Fibroblast of the aortic adventitia (primary cell): Measurements from ENCODE around the gene NAV1. TPM values are rescaled to one million over a fixed set of nuclear protein-coding genes. Genes with fewer than 3 reads are reported as not detected.

Experiments used
- DNase-seq: peaks from one replicate; pipeline ENCODE4 v3.0.0-alpha.2; 2010; ENCODE audit warnings: low read depth
- H3K4me3 ChIP-seq: 2 replicates; pipeline ENCODE4 v1.5.1; 2011; ENCODE audit warnings: low read depth, mild to moderate bottlenecking, control low read depth, low read length, moderate library complexity
- total RNA-seq: library from RNA; depleted of rRNA; stranded (reverse); fragments of >200 nt; gene quantifications from 2 replicates; pipeline ENCODE4 v1.2.3, GENCODE V29; 2012; ENCODE audit warnings: low replicate concordance
- TF ChIP-seq, protein P1 (sequence below): IDR thresholded peaks from 2 replicates; pipeline ENCODE4 v1.5.1; 2011; ENCODE audit warnings: mild to moderate bottlenecking, low read length, control low read depth, inconsistent platforms; ENCODE audit not compliant: insufficient read depth

The NAV1 gene
- total RNA-seq, 1 donor = 136 TPM

DNA sequence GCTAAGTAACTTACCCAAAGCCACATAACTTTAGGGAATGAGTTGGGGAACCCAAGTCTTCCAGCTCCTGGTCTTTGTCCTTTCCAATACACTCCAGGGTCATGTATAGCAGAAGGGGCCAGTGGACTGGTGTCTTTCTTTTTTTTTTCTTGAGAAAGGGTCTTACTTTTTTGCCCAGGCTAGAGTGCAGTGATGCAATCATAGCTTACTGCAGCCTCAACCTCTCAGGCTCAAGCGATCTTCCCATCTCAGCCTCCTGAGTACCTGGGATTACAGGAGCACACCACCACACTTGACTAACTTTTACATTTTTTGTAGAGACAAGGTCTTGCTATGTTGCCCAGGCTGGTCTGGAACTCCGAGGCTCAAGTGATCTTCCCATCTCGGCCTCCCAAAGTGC lies 12.2 kb downstream of the NAV1 start:
- H3K4me3 ChIP-seq = no peak overlapping the region
- no peak for DNase-seq
- TF ChIP-seq, protein P1, sequence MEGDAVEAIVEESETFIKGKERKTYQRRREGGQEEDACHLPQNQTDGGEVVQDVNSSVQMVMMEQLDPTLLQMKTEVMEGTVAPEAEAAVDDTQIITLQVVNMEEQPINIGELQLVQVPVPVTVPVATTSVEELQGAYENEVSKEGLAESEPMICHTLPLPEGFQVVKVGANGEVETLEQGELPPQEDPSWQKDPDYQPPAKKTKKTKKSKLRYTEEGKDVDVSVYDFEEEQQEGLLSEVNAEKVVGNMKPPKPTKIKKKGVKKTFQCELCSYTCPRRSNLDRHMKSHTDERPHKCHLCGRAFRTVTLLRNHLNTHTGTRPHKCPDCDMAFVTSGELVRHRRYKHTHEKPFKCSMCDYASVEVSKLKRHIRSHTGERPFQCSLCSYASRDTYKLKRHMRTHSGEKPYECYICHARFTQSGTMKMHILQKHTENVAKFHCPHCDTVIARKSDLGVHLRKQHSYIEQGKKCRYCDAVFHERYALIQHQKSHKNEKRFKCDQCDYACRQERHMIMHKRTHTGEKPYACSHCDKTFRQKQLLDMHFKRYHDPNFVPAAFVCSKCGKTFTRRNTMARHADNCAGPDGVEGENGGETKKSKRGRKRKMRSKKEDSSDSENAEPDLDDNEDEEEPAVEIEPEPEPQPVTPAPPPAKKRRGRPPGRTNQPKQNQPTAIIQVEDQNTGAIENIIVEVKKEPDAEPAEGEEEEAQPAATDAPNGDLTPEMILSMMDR = no peak

DNA sequence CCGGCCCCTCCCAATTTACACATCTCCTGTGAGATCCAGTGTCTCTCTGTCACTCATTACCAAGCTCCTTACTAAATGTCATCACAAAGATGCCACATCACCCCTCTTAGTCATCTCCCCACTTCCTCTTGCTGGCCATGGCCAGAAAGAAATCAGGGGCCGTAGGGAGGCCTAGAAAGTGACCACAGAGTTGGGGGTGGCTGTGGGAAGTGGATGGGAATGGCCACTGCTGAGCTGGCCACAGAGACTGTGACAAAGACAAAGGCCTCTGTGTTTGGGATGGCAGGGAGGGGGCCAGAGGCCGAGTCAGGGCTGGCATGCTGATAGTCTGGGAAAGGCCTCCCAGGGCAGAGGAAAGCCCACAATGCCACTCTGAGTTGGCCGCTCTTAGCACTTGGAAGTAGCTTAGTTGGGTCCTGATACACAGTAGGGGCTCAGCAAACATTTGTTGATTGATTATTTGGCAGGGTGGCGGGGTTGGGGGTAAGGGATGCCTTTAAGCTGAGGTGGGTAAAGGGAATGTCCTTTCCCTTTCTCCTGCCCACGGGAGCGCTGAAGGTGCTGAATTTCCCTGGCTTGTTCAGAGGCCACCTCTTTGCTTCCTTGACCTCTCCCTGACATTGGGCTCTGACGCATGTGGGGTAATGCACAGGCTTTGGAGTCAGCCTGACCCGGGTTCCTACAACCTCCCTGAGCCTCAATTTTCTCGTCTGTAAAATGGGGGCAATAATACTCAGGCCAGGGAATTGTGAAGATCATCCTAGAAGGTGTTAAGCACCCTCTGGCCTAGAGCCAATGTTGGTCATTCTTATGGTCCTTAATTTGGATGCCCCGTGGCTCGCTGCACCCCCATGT lies 13.2 kb downstream of the NAV1 start:
- H3K4me3 ChIP-seq = no peak overlapping the region
- TF ChIP-seq, protein P1 = no peak
- peak; percentile 62 for DNase-seq

DNA sequence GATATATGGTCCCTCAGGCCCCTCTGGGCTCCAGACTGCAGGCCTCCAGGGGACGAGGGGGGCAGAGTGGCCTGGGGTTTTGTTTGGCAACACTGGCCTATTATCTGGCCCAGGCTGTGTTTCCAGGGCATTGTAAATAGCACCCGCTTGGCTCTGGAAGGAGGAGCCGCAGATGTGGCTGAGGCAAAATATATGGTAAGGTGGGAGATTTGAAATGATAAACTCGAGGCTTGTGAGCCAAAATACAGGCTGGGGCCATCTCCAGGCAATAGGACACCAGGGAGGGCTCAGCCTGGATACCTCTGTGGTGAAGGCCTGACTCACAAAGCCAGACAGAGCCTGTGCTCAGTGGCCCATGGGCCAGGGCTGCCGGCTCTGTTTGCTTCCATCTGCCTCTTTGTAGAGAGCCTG lies 14.0 kb downstream of the NAV1 start:
- TF ChIP-seq, protein P1 = no peak
- DNase-seq = peak; percentile 52
- H3K4me3 ChIP-seq = no peak overlapping the region

DNA sequence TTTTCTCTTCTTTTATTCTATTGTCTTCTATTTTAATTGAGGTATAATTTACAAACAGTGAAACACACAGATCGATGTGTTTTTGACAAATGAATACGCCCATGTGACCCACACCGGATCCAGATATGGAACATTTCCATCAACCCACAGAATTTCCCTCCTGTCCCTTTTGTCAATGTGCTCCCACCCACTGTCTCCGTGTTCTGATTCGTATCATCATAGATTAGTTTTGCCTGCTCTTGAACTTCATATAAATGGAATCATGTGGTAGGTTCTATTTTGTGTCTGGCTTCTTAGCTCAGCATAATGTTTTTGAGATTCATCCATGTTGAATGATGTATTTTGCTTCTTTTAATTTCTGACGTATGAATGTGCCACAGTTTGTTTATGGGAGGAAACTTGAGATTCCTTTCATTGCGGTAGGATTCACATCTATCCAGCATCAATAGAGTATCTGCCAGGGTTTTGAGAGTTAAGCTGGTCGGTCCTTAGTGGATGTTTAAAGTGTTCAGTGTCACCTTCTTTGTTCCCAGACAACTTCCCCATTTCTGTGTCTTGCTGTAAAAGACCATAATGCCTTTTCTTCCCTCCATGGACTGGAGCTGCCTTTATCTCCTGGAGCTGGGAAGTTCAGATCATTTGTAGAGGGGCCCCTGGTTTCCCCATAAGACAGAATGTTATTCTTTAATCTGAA lies 14.7 kb downstream of the NAV1 start:
- no peak overlapping the region for H3K4me3 ChIP-seq
- DNase-seq = peak; percentile 46
- TF ChIP-seq, protein P1 = no peak

DNA sequence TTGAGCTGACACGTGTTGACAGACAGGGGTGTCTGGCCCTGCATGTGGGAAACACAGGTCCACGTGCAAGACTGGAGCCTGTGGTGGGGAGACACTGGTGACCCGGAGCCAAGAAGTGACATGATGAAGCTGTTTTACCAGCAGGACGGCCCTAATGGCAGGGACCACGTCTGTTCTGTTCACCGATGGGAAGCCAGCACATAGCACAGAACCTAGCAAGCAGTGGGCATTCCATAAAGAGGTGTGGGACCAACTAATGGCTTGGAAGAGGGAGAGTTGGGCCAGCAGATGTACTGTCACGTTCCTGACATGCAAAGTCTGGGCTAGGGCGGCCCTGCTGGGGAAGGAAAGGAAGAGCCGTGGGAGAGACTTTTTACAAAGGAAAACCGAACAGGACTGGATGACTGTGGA lies 15.3 kb downstream of the NAV1 start:
- no peak overlapping the region for H3K4me3 ChIP-seq
- peak; percentile 52 for DNase-seq
- TF ChIP-seq, protein P1 = no peak

DNA sequence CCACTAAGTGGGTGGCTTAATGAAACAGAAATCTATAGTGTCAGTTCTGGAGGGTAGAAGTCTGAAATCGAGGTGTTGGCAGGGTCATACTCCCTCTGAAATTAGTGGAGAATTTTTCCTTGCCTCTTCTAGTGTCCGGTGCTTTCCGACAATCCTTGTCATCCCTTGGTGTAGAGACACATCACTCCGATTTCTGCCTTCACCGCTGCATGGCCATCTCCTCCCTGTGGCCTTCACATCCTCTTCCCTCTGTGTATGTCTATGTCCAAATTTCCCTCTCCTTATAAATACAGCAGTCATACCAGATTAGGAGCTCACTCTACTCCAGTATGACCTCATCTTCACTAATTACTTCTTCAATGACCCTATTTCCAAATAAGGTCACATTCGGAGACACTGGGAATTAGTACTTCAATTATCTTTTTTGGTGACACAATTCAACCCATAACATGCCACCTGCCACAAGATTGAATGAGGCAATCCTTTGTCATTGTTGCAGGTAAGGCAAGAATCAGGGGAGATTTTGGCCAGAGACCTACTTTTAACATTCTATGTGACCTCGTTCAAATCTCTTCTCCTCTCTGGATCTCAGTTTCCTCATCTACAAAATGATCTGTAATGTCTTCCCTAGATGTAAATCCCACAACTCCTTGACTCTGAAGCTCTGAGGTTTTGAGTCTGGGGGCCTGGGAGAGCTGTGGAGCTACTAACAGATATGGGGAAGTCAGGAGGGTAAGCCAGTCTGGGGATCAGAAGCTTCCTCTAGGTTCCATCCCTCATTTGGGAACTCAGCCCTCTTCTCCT lies 16.1 kb downstream of the NAV1 start:
- no peak overlapping the region for H3K4me3 ChIP-seq
- TF ChIP-seq, protein P1 = no peak
- no peak for DNase-seq
